Body of pancreas (tissue), 4 donors: Measurements from ENCODE around the gene EYA2.

ENCODE experiments used
- CTCF ChIP-seq, 7 experiments: fragments of 450-650 bp in 4 of 7; fragments of 200-600 bp in 3 of 7; sonication (generic) in 3 of 7; IDR thresholded peaks; one replicate each; pipeline ENCODE4 v1.5.1; 2016 to 2019; ENCODE audit warnings: antibody characterized with exemption in 7 of 7
- POLR2A ChIP-seq, 3 donors: fragments of 450-650 bp; IDR thresholded peaks; one replicate each; pipeline ENCODE4 v1.6.1; 2016; ENCODE audit warnings: antibody characterized with exemption in 3 of 3, mild to moderate bottlenecking in 2 of 3

GRCh38 chr20:46990596-46991104, 96.0 kb downstream of the EYA2 start:
- TF ChIP-seq CTCF (IDR thresholded peaks at IDR 0.05) = no peak
- TF ChIP-seq POLR2A (IDR thresholded peaks at IDR 0.05) = no peak
